CD4-positive, alpha-beta T cell treated with Interleukin-6 for 4 hours (primary cell): ENCODE results near the gene RECK.

Experiments used
- DNase-seq: peaks from one replicate; pipeline ENCODE4 v3.0.0-alpha.2; 2020; ENCODE audit warnings: mixed read lengths

RECK gene

DNA sequence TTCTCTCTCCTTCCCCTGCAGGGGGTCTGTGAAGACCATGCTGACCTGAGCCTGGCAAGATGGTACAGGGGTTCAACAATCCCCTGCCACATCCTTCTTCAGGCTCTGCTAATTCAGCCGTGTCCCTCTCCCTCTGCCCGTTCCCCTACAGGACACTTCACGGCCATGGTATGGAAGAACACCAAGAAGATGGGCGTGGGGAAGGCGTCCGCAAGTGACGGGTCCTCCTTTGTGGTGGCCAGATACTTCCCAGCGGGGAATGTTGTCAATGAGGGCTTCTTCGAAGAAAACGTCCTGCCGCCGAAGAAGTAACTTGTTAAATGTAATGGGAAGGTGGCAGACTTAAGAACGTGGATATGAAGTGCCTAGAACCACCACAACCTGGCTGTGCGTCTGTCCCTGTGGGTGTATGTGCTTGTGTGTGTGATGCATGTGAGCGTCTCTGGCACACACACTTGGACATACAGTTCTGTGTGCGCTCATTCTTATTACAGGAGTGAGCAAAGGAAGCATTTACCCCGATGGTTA, 125.6 kb downstream of the RECK start:
- DNase-seq: no peak

DNA sequence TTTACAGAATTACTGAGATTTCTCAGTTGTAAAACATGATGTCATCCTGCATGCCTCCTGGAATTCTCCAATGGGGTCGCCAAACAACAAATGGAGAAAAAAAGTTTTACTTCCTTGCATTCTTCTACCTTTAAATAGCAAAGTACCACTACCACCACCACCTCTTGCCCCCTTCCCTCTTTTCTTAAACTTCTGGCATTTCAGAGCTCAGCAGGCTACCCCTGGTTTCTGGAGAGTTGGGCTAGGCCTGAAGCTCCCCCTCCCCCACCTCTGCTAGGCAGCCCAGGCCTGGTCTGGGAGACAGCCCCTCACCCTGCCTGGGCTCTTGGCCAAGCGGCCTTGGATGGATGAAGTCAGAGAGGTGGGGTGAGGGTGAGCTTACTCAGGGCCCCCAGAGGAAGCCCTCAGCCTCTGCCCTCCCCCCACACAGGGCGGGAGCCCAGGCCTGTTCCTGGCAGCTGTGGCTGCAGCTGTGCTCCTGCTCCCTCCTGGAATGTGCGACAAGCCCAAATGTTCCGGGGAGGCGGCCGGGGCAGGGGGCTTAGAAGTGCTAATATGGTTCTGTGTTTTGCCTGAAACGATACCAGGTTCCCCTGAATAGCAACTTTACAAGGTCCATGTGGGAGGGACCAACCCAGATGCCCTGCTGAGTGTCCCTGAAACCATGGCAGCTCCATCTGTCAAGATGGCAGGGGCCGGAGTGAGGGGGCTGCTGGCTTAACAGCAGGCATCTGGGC, 126.5 kb downstream of the RECK start:
- DNase-seq: no peak

DNA sequence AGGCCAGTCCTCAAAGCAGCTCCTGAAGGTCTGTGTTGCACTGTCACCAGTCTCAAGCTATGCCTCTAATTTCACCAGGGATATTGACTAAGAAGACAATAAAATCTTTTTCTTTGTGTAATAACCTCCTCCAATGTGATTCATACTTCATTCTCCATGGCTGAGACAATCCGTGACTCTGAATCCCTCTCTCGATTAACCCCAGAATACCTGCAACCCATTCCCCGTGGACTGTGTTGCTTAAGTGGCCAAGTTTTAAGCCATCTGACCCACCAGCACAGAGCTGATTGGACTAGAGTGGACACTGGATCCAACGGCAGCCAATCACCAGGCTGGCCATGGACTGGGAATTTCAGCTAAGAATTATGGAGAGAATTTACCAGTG, 127.1 kb downstream of the RECK start:
- no peak for DNase-seq

DNA sequence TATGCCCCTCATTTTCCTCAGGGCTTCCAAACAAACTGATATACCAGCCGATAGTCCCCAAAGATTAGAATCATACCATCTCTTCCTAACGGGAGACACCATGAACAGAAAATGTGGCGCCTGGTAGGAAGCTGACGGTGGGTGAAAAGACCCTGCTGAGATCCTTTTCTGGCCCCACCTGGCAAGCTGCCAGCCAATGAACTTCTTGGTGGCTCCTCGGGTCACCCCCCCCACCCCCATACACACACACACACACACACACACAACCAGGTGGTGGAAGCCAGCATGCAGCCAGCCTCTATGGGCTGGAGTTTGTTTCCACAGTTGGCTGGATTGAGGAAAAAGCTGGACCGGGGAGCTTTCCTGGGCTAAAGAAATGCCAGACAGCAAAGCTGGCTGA, 127.7 kb downstream of the RECK start:
- DNase-seq: no peak

DNA sequence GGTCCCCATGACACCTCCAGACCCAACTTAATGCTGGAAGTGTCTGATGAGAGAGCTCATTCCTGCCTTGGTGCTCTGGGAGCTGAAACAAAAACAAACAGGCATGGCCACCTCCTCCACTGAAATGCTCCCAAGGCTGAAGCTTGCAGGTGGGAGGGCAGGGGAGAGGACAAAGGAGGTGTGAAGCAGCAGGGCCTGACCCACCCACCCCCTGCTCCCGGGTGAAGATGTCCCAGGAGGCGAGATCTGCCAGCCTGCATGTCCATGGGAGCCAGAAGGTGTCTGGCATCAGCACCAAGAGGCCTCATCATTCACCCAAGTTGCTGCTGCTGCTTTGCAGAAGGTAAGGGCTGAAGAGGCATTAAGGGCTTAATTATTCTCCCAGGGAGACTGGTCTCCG, 128.3 kb downstream of the RECK start:
- no peak for DNase-seq

DNA sequence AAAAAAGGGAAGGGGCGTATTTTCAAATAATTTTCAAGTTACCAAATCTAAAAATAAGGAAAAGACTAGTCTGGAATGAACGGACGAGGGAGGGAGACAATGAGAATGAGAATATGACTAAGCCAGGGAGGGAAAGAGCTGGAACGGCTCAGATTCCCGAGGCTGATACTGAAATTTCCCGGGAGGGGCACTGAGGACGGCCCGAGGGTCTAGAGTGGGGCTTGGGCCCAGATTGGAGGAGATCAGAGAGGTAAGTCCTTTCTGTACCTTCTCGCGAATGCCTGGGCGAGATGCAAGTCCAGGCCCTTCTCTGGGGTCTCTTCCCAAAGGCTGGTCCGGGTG, 129.1 kb downstream of the RECK start:
- DNase-seq: no peak

DNA sequence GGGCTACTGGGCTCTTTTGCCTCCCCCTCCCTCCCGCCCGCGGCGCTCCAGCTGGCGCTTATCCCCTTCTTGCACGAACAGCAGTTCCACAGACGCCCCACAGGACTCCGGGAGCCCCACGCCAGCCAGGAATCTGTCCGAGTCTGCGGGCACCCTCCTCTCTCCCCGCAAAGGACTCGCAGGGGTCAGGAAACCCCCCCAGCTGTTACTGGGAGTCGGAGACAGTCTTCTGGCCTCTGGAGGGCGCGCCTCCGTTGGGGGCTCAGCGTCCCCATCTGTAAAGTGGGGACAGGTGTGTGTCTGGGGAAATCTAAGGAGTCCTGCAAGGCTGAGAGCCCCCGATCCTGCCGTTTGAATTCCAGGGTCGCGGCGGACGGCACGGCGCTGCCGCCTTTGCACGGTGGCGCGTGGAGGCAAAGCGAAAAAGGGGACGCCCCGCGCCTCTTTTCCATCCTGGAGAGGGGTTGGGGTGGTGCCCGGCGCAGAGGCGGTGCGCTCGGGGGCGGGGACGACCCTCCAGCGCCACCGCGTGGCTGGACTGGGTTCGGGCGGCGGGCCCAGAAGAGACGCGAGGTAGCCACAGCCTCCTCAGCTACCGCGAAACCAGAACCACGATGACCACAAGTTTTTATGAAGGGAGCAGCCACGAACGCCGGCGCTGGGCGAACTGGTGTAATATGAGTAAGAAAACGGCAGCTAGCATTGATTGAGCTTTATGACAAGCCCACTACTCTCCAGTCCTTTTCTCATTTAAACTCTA, 129.6 kb downstream of the RECK start:
- DNase-seq: peak; percentile 82

DNA sequence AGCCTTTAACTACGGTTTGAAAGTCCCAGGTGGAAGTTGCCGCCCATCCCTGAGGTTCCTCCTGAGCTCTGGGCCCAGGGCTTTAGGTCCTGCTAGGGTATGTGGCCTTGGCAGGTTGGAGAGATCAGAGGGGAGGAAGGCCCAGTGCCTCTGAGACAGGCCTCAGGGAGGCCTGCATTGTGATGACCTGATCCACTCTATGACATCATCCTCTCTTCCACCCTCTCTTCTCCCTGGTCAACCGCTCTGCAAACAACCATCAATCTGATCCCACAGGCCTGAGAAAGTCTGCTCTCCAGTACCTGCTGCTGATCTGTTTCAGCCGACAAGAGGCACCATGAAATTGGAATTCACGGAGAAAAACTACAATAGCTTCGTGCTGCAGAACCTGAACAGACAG, 132.5 kb downstream of the RECK start, which contains the start of gene CCIN:
TSS of gene CCIN (plus strand) at position 223 of the 400 bp plus-strand sequence. CDS start at position 338, 115 bp downstream.
- DNase-seq: no peak

DNA sequence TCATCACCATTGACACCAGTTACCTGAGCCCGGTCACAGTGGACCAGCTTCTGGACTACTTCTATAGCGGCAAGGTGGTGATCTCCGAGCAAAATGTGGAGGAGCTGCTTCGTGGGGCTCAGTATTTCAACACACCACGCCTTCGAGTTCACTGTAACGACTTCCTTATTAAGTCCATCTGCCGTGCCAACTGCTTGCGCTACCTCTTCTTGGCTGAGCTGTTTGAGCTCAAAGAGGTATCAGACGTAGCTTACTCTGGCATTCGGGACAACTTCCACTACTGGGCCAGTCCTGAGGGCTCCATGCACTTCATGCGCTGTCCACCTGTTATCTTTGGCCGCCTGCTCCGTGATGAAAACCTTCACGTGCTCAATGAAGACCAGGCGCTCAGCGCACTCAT, 133.0 kb downstream of the RECK start:
- no peak for DNase-seq

DNA sequence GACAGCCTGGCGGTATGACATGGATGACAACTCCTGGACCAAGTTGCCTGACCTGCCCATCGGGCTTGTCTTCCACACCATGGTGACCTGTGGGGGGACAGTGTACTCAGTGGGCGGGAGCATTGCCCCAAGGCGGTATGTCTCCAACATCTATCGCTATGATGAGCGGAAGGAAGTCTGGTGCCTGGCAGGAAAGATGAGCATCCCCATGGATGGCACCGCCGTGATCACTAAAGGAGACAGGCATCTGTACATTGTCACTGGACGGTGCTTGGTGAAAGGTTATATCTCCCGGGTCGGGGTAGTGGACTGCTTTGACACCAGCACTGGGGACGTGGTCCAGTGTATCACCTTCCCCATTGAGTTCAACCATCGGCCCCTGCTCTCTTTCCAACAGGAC, 133.8 kb downstream of the RECK start:
- no peak for DNase-seq

DNA sequence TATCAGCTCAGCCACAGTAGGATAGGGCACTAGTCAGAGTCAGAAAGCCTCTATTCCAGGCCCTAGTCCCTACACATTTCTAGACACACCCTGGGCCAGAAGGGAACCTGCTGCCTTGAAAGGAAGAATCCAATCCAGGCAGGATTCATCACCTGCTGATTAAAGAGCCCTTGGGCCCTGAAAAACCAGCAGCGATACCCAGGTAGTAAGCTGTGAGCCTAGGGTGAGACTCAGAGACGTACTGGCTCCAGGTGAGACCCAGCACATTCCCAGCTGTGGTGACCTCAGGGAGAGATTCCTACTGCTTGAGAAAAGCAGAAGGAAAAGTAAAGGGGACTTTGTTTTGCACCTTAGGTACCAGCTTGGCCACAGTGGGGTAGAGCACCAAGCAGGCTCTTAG, 137.1 kb downstream of the RECK start:
- no peak for DNase-seq
